GM12878 (cell line): ENCODE results near the gene NFKB2.

Experiments
- CBFB ChIP-seq: IDR thresholded peaks from 2 replicates; pipeline ENCODE4 v1.6.1; 2016; ENCODE audit warnings: antibody characterized with exemption, low read depth
- EED ChIP-seq: sonication (generic); IDR thresholded peaks from 2 replicates; pipeline ENCODE4 v1.6.1; 2016; ENCODE audit warnings: antibody characterized with exemption, low read depth
- EP300 ChIP-seq, 2 experiments: fragments of 150-350 bp in 1 of 2; IDR thresholded peaks; 2 replicates each; pipeline ENCODE4 v1.6.1; 2011 to 2012; ENCODE audit warnings: low read depth in 2 of 2, low read length in 2 of 2, borderline replicate concordance in 1 of 2, improper control_type of control experiment in 1 of 2, inconsistent platforms in 1 of 2; ENCODE audit not compliant: control insufficient read depth in 1 of 2
- ESRRA ChIP-seq: IDR thresholded peaks from 2 replicates; pipeline ENCODE4 v1.6.1; 2012; ENCODE audit warnings: mild to moderate bottlenecking, low read length, improper control_type of control experiment
- IKZF1 ChIP-seq: fragments of 450-650 bp; conservative IDR thresholded peaks from 2 replicates; pipeline ENCODE4 v1.6.1; 2017; ENCODE audit warnings: antibody characterized with exemption, mild to moderate bottlenecking
- KAT2A ChIP-seq: conservative IDR thresholded peaks from 2 replicates; pipeline ENCODE4 v1.6.1; 2011; ENCODE audit warnings: low read depth, low read length; ENCODE audit not compliant: control insufficient read depth
- POLR2A ChIP-seq: IDR thresholded peaks from 2 replicates; pipeline ENCODE4 v1.6.1; 2011; ENCODE audit warnings: low read depth, mild to moderate bottlenecking, low read length
- RBBP5 ChIP-seq: fragments of 200-600 bp; sonication (generic); conservative IDR thresholded peaks from 2 replicates; pipeline ENCODE4 v1.6.1; 2016
- RFX5 ChIP-seq: IDR thresholded peaks from 2 replicates; pipeline ENCODE4 v1.6.1; 2011; ENCODE audit warnings: low read depth, low read length, improper control_type of control experiment
- SMAD1 ChIP-seq: fragments of 450-650 bp; IDR thresholded peaks from 2 replicates; pipeline ENCODE4 v1.6.1; 2018; ENCODE audit warnings: mild to moderate bottlenecking, low read depth; ENCODE audit not compliant: partially characterized antibody
- SUPT20H ChIP-seq: IDR thresholded peaks from 2 replicates; pipeline ENCODE4 v1.6.1; 2011; ENCODE audit warnings: low read depth, mild to moderate bottlenecking, low read length, moderate library complexity, borderline replicate concordance; ENCODE audit not compliant: control insufficient read depth
- TBL1XR1 ChIP-seq: IDR thresholded peaks from 2 replicates; pipeline ENCODE4 v1.6.1; 2012; ENCODE audit warnings: low read depth, low read length, improper control_type of control experiment
- ZNF274 ChIP-seq: IDR thresholded peaks from one replicate; pipeline ENCODE4 v1.8.0; 2011; ENCODE audit not compliant: insufficient read length, insufficient read depth
- TF ChIP-seq, protein P1 (sequence below), 3 experiments: IDR thresholded peaks in 2 of 3; conservative IDR thresholded peaks in 1 of 3; 2 replicates each; pipeline ENCODE4 v1.5.1; 2011; ENCODE audit warnings: low read depth in 3 of 3, low read length in 3 of 3, mild to moderate bottlenecking in 3 of 3, control low read depth in 2 of 3, moderate library complexity in 2 of 3, inconsistent platforms in 1 of 3, mixed read lengths in 1 of 3; ENCODE audit not compliant: control insufficient read depth in 2 of 3, insufficient read depth in 1 of 3; ENCODE audit errors: extremely low read depth in 1 of 3

- TF ChIP-seq EP300 (IDR thresholded peaks at IDR 0.05; ENCODE audit: borderline replicate concordance in 1 of 2, control insufficient read depth in 1 of 2, low read depth in 2 of 2, low read length in 2 of 2), result no peak
- no peak for TF ChIP-seq POLR2A
- TF ChIP-seq SMAD1, result no peak
- TF ChIP-seq, protein P1, sequence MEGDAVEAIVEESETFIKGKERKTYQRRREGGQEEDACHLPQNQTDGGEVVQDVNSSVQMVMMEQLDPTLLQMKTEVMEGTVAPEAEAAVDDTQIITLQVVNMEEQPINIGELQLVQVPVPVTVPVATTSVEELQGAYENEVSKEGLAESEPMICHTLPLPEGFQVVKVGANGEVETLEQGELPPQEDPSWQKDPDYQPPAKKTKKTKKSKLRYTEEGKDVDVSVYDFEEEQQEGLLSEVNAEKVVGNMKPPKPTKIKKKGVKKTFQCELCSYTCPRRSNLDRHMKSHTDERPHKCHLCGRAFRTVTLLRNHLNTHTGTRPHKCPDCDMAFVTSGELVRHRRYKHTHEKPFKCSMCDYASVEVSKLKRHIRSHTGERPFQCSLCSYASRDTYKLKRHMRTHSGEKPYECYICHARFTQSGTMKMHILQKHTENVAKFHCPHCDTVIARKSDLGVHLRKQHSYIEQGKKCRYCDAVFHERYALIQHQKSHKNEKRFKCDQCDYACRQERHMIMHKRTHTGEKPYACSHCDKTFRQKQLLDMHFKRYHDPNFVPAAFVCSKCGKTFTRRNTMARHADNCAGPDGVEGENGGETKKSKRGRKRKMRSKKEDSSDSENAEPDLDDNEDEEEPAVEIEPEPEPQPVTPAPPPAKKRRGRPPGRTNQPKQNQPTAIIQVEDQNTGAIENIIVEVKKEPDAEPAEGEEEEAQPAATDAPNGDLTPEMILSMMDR (IDR thresholded peaks at IDR 0.05 in 2 of 3, conservative IDR thresholded peaks at IDR 0.05 in 1 of 3; ENCODE audit: control insufficient read depth in 2 of 3, extremely low read depth in 1 of 3, insufficient read depth in 1 of 3, low read depth in 3 of 3, low read length in 3 of 3), result no peak
- TF ChIP-seq EED, result no peak
- no peak for TF ChIP-seq TBL1XR1
- no peak for TF ChIP-seq SUPT20H
- TF ChIP-seq IKZF1, result no peak
- no peak for TF ChIP-seq CBFB
- no peak for TF ChIP-seq RFX5
- TF ChIP-seq ESRRA, result no peak
- TF ChIP-seq KAT2A, result no peak
- TF ChIP-seq RBBP5, result no peak
- TF ChIP-seq ZNF274, result no peak
Observed at GRCh38 chr10:102367441-102367840, 28.1 kb upstream of the NFKB2 start.
